Measurements from ENCODE around the gene WWOX. TPM values are rescaled to one million over a fixed set of nuclear protein-coding genes. Genes with fewer than 3 reads are reported as not detected.

The WWOX gene
- total RNA-seq, 1 experiment from 2014 or later = 15.6 TPM

GRCh38 chr16:78175287-78175686, 75.8 kb downstream of the WWOX start:
- Histone ChIP-seq H2BK12ac (ENCODE audit: insufficient read length, low read depth, low read length) (no peak overlapping the region), H3T11ph (ENCODE audit: low read length) (no peak overlapping the region), H3K23ac (ENCODE audit: insufficient read length, low read depth, low read length) (no peak overlapping the region), H3K9ac (ENCODE audit: extremely low read depth, insufficient read length, low read length) (no peak overlapping the region), H2BK15ac (ENCODE audit: low read depth, low read length) (no peak overlapping the region), H4K8ac (replicated peaks; ENCODE audit: insufficient read length, low read depth, low read length) (no peak overlapping the region), H3K27ac (ENCODE audit: insufficient read length, low read depth, low read length) (no peak overlapping the region), H2AK5ac (ENCODE audit: insufficient read length, low read length) (no peak overlapping the region), H2BK20ac (ENCODE audit: low read depth, low read length, poor library complexity, severe bottlenecking) (no peak overlapping the region), H3K27me3 (ENCODE audit: insufficient read depth, low read length) (no peaks in the 10 kb centered on the region), H2BK120ac (ENCODE audit: low read depth, low read length, poor library complexity, severe bottlenecking) (no peak overlapping the region), H4K5ac (ENCODE audit: insufficient read length, low read depth, low read length) (no peak overlapping the region), H3K79me2 (ENCODE audit: insufficient read depth, low read length) (no peaks in the 10 kb centered on the region), H3K56ac (ENCODE audit: insufficient read length, low read depth, low read length) (no peak overlapping the region), H3K9me3 (ENCODE audit: control insufficient read depth, low read depth, low read length) (no peaks in the 10 kb centered on the region), H3K4me1 (ENCODE audit: insufficient read depth, low read length) (no peaks in the 10 kb centered on the region; the same call in 1 of the 2 replicates), H2BK5ac (ENCODE audit: insufficient read length, low read length) (no peak overlapping the region), H4K91ac (ENCODE audit: insufficient read length, low read depth, low read length) (no peak overlapping the region), H4K20me1 (ENCODE audit: control insufficient read depth, insufficient read depth, insufficient read length) (no peaks in the 10 kb centered on the region), H3K14ac (ENCODE audit: insufficient read depth, low read length) (no peak overlapping the region), H2AFZ (ENCODE audit: low read length) (no peak overlapping the region), H3K4me2 (ENCODE audit: insufficient read depth, insufficient read length, low read length) (no peak overlapping the region), H3K79me1 (ENCODE audit: insufficient read depth, low read depth, low read length, poor library complexity, severe bottlenecking) (no peaks in the 10 kb centered on the region), H3K23me2 (ENCODE audit: insufficient read length, low read depth, low read length, poor library complexity, severe bottlenecking) (no peaks in the 10 kb centered on the region), H3K18ac (ENCODE audit: insufficient read length, low read depth, low read length) (no peak overlapping the region), H3K4ac (ENCODE audit: low read depth, low read length) (no peak overlapping the region)
- H3K27ac Mint-ChIP-seq = no peak overlapping the region
- H3K9me3 Mint-ChIP-seq = no peaks in the 10 kb centered on the region
- no peaks in the 10 kb centered on the region for H3K36me3 Mint-ChIP-seq (ENCODE audit: insufficient read depth in 1 of 3, low read depth in 3 of 3)
- no CpG with 5 or more reads among the region's 3 CpGs for WGBS (ENCODE audit: extremely low coverage, insufficient read length, low lambda C conversion rate)
- no peak overlapping the region for H3K4me3 Mint-ChIP-seq
- no peak for DNase-seq
- no peaks in the 10 kb centered on the region; the same call in 1 of the 2 replicates for H3K27me3 Mint-ChIP-seq (ENCODE audit: low read depth)
- no peaks in the 10 kb centered on the region; a peak in 1 of 4 replicates for H3K4me1 Mint-ChIP-seq
- TF ChIP-seq, protein P1, sequence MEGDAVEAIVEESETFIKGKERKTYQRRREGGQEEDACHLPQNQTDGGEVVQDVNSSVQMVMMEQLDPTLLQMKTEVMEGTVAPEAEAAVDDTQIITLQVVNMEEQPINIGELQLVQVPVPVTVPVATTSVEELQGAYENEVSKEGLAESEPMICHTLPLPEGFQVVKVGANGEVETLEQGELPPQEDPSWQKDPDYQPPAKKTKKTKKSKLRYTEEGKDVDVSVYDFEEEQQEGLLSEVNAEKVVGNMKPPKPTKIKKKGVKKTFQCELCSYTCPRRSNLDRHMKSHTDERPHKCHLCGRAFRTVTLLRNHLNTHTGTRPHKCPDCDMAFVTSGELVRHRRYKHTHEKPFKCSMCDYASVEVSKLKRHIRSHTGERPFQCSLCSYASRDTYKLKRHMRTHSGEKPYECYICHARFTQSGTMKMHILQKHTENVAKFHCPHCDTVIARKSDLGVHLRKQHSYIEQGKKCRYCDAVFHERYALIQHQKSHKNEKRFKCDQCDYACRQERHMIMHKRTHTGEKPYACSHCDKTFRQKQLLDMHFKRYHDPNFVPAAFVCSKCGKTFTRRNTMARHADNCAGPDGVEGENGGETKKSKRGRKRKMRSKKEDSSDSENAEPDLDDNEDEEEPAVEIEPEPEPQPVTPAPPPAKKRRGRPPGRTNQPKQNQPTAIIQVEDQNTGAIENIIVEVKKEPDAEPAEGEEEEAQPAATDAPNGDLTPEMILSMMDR (conservative IDR thresholded peaks at IDR 0.05) = no peak
